ENCODE data around the gene NIM1K. TPM values are rescaled to one million over a fixed set of nuclear protein-coding genes. Genes with fewer than 3 reads are reported as not detected.
"Not testable (repeated sequence)": the region's sequence is repeated elsewhere in the genome, so short reads cannot be mapped to it uniquely, and the experiment has no call there.

NIM1K gene
- polyA plus RNA-seq, 2 donors: 0.12 to 0.21 TPM

GRCh38 chr5:43197535-43197934 is 5.5 kb downstream of the NIM1K start:
- Histone ChIP-seq H3K27ac (ENCODE audit: low read depth in 2 of 2, low read length in 1 of 2) (no peak overlapping the region), H3K27me3 (ENCODE audit: control insufficient read depth in 1 of 2, insufficient read depth in 2 of 2, low read length in 2 of 2) (no peaks in the 10 kb centered on the region), H3K9me3 (ENCODE audit: control insufficient read depth in 2 of 2, insufficient read depth in 1 of 2, low read depth in 1 of 2, low read length in 1 of 2) (no peaks in the 10 kb centered on the region), H3K4me3 (ENCODE audit: low read depth in 1 of 2, low read length in 2 of 2) (no peak overlapping the region), H3K4me1 (ENCODE audit: control insufficient read depth in 2 of 2, insufficient read depth in 2 of 2, low read length in 1 of 2) (peaks cover 1 to 4% of the 10 kb centered on the region in 2 donors), H3K36me3 (ENCODE audit: control insufficient read depth in 2 of 2, insufficient read depth in 2 of 2, low read length in 1 of 2) (no peaks in the 10 kb centered on the region)
- WGBS, 2 donors: 58 to 61% methylated on average over 3 of the region's 3 CpGs

GRCh38 chr5:43201442-43201841 is 9.4 kb downstream of the NIM1K start:
- H3K36me3 ChIP-seq (ENCODE audit: control insufficient read depth in 2 of 2, insufficient read depth in 2 of 2, low read length in 1 of 2): not testable (repeated sequence)
- WGBS, 2 donors: 77 to 88% methylated on average over 5 of the region's 5 CpGs

GRCh38 chr5:43202380-43202779 is 10.4 kb downstream of the NIM1K start:
- Histone ChIP-seq H3K4me1 (ENCODE audit: control insufficient read depth in 2 of 2, insufficient read depth in 2 of 2, low read length in 1 of 2) (no peaks in the 10 kb centered on the region), H3K9me3 (ENCODE audit: control insufficient read depth in 2 of 2, insufficient read depth in 1 of 2, low read depth in 1 of 2, low read length in 1 of 2) (no peaks in the 10 kb centered on the region), H3K27ac (ENCODE audit: low read depth in 2 of 2, low read length in 1 of 2) (no peak overlapping the region), H3K27me3 (ENCODE audit: control insufficient read depth in 1 of 2, insufficient read depth in 2 of 2, low read length in 2 of 2) (peaks cover 0 to 3% of the 10 kb centered on the region in 2 donors), H3K36me3 (ENCODE audit: control insufficient read depth in 2 of 2, insufficient read depth in 2 of 2, low read length in 1 of 2) (no peaks in the 10 kb centered on the region), H3K4me3 (ENCODE audit: low read depth in 1 of 2, low read length in 2 of 2) (no peak overlapping the region)
- WGBS, 2 donors: 75 to 77% methylated on average over 5 of the region's 5 CpGs

More at GRCh38 chr5:43201442-43201841, 9.4 kb downstream of the NIM1K start:
- H3K27ac ChIP-seq (ENCODE audit: low read depth in 2 of 2, low read length in 1 of 2); H3K9me3 ChIP-seq (ENCODE audit: control insufficient read depth in 2 of 2, insufficient read depth in 1 of 2, low read depth in 1 of 2, low read length in 1 of 2); H3K27me3 ChIP-seq (ENCODE audit: control insufficient read depth in 1 of 2, insufficient read depth in 2 of 2, low read length in 2 of 2); H3K4me1 ChIP-seq (ENCODE audit: control insufficient read depth in 2 of 2, insufficient read depth in 2 of 2, low read length in 1 of 2); H3K4me3 ChIP-seq (ENCODE audit: low read depth in 1 of 2, low read length in 2 of 2): not testable (repeated sequence)

- H3K9me3 ChIP-seq (ENCODE audit: control insufficient read depth in 2 of 2, insufficient read depth in 1 of 2, low read depth in 1 of 2, low read length in 1 of 2): no peaks in the 10 kb centered on the region
- H3K36me3 ChIP-seq (ENCODE audit: control insufficient read depth in 2 of 2, insufficient read depth in 2 of 2, low read length in 1 of 2): no peaks in the 10 kb centered on the region
- no peak overlapping the region for H3K4me3 ChIP-seq (ENCODE audit: low read depth in 1 of 2, low read length in 2 of 2)
- H3K4me1 ChIP-seq (ENCODE audit: control insufficient read depth in 2 of 2, insufficient read depth in 2 of 2, low read length in 1 of 2): no peaks in the 10 kb centered on the region
- WGBS, 2 donors: 46 to 71% methylated on average over 5 of the region's 5 CpGs
- H3K27me3 ChIP-seq (ENCODE audit: control insufficient read depth in 1 of 2, insufficient read depth in 2 of 2, low read length in 2 of 2): peaks cover 0 to 3% of the 10 kb centered on the region in 2 donors
- H3K27ac ChIP-seq (ENCODE audit: low read depth in 2 of 2, low read length in 1 of 2): no peak overlapping the region
These were observed 11.3 kb downstream of the NIM1K start for GRCh38 chr5:43203373-43203772.

- Histone ChIP-seq H3K9me3 (ENCODE audit: control insufficient read depth in 2 of 2, insufficient read depth in 1 of 2, low read depth in 1 of 2, low read length in 1 of 2) (no peaks in the 10 kb centered on the region), H3K27me3 (ENCODE audit: control insufficient read depth in 1 of 2, insufficient read depth in 2 of 2, low read length in 2 of 2) (peaks cover 0 to 3% of the 10 kb centered on the region in 2 donors), H3K27ac (ENCODE audit: low read depth in 2 of 2, low read length in 1 of 2) (no peak overlapping the region), H3K4me1 (ENCODE audit: control insufficient read depth in 2 of 2, insufficient read depth in 2 of 2, low read length in 1 of 2) (no peaks in the 10 kb centered on the region), H3K36me3 (ENCODE audit: control insufficient read depth in 2 of 2, insufficient read depth in 2 of 2, low read length in 1 of 2) (no peaks in the 10 kb centered on the region), H3K4me3 (ENCODE audit: low read depth in 1 of 2, low read length in 2 of 2) (no peak overlapping the region)
- 82 to 90% methylated on average over 2 of the region's 2 CpGs for WGBS, 2 donors
These were observed 12.9 kb downstream of the NIM1K start for GRCh38 chr5:43204958-43205357.

- H3K36me3 ChIP-seq (ENCODE audit: control insufficient read depth in 2 of 2, insufficient read depth in 2 of 2, low read length in 1 of 2): no peaks in the 10 kb centered on the region
- H3K4me3 ChIP-seq (ENCODE audit: low read depth in 1 of 2, low read length in 2 of 2): no peak overlapping the region
- H3K27me3 ChIP-seq (ENCODE audit: control insufficient read depth in 1 of 2, insufficient read depth in 2 of 2, low read length in 2 of 2): peaks cover 0 to 3% of the 10 kb centered on the region in 2 donors
- 82 to 83% methylated on average over 4 of the region's 4 CpGs for WGBS, 2 donors
- H3K4me1 ChIP-seq (ENCODE audit: control insufficient read depth in 2 of 2, insufficient read depth in 2 of 2, low read length in 1 of 2): no peaks in the 10 kb centered on the region
- no peak overlapping the region for H3K27ac ChIP-seq (ENCODE audit: low read depth in 2 of 2, low read length in 1 of 2)
- no peaks in the 10 kb centered on the region for H3K9me3 ChIP-seq (ENCODE audit: control insufficient read depth in 2 of 2, insufficient read depth in 1 of 2, low read depth in 1 of 2, low read length in 1 of 2)
These were observed 15.6 kb downstream of the NIM1K start for GRCh38 chr5:43207601-43208000.

- 4 to 7% methylated on average over 1 of the region's 1 CpG for WGBS, 2 donors
These were observed 16.6 kb downstream of the NIM1K start for GRCh38 chr5:43208658-43209057.

GRCh38 chr5:43209060-43209459 is 17.0 kb downstream of the NIM1K start:
- Histone ChIP-seq H3K27me3 (ENCODE audit: control insufficient read depth in 1 of 2, insufficient read depth in 2 of 2, low read length in 2 of 2) (no peaks in the 10 kb centered on the region), H3K36me3 (ENCODE audit: control insufficient read depth in 2 of 2, insufficient read depth in 2 of 2, low read length in 1 of 2) (no peaks in the 10 kb centered on the region), H3K9me3 (ENCODE audit: control insufficient read depth in 2 of 2, insufficient read depth in 1 of 2, low read depth in 1 of 2, low read length in 1 of 2) (no peaks in the 10 kb centered on the region), H3K27ac (ENCODE audit: low read depth in 2 of 2, low read length in 1 of 2) (no peak overlapping the region), H3K4me3 (ENCODE audit: low read depth in 1 of 2, low read length in 2 of 2) (no peak overlapping the region), H3K4me1 (ENCODE audit: control insufficient read depth in 2 of 2, insufficient read depth in 2 of 2, low read length in 1 of 2) (no peaks in the 10 kb centered on the region)
- WGBS, 2 donors: 52 to 65% methylated on average over 4 of the region's 4 CpGs

More at GRCh38 chr5:43208658-43209057, 16.6 kb downstream of the NIM1K start:
- no peaks in the 10 kb centered on the region for H3K27me3 ChIP-seq (ENCODE audit: control insufficient read depth in 1 of 2, insufficient read depth in 2 of 2, low read length in 2 of 2)
- H3K4me3 ChIP-seq (ENCODE audit: low read depth in 1 of 2, low read length in 2 of 2): no peak overlapping the region
- no peaks in the 10 kb centered on the region for H3K4me1 ChIP-seq (ENCODE audit: control insufficient read depth in 2 of 2, insufficient read depth in 2 of 2, low read length in 1 of 2)
- no peaks in the 10 kb centered on the region for H3K36me3 ChIP-seq (ENCODE audit: control insufficient read depth in 2 of 2, insufficient read depth in 2 of 2, low read length in 1 of 2)
- H3K27ac ChIP-seq (ENCODE audit: low read depth in 2 of 2, low read length in 1 of 2): no peak overlapping the region
- no peaks in the 10 kb centered on the region for H3K9me3 ChIP-seq (ENCODE audit: control insufficient read depth in 2 of 2, insufficient read depth in 1 of 2, low read depth in 1 of 2, low read length in 1 of 2)

GRCh38 chr5:43209833-43210232 is 17.8 kb downstream of the NIM1K start:
- H3K36me3 ChIP-seq (ENCODE audit: control insufficient read depth in 2 of 2, insufficient read depth in 2 of 2, low read length in 1 of 2): no peaks in the 10 kb centered on the region
- no peaks in the 10 kb centered on the region for H3K9me3 ChIP-seq (ENCODE audit: control insufficient read depth in 2 of 2, insufficient read depth in 1 of 2, low read depth in 1 of 2, low read length in 1 of 2)
- H3K4me1 ChIP-seq (ENCODE audit: control insufficient read depth in 2 of 2, insufficient read depth in 2 of 2, low read length in 1 of 2): no peaks in the 10 kb centered on the region
- no peak overlapping the region for H3K27ac ChIP-seq (ENCODE audit: low read depth in 2 of 2, low read length in 1 of 2)
- H3K27me3 ChIP-seq (ENCODE audit: control insufficient read depth in 1 of 2, insufficient read depth in 2 of 2, low read length in 2 of 2): no peaks in the 10 kb centered on the region
- 67 to 72% methylated on average over 5 of the region's 5 CpGs for WGBS, 2 donors
- no peak overlapping the region for H3K4me3 ChIP-seq (ENCODE audit: low read depth in 1 of 2, low read length in 2 of 2)

GRCh38 chr5:43210570-43210969 is 18.5 kb downstream of the NIM1K start:
- H3K36me3 ChIP-seq (ENCODE audit: control insufficient read depth in 2 of 2, insufficient read depth in 2 of 2, low read length in 1 of 2): no peaks in the 10 kb centered on the region
- H3K27me3 ChIP-seq (ENCODE audit: control insufficient read depth in 1 of 2, insufficient read depth in 2 of 2, low read length in 2 of 2): no peaks in the 10 kb centered on the region
- WGBS, 2 donors: 60 to 62% methylated on average over 6 of the region's 6 CpGs
- H3K4me1 ChIP-seq (ENCODE audit: control insufficient read depth in 2 of 2, insufficient read depth in 2 of 2, low read length in 1 of 2): no peaks in the 10 kb centered on the region
- no peak overlapping the region for H3K27ac ChIP-seq (ENCODE audit: low read depth in 2 of 2, low read length in 1 of 2)
- no peak overlapping the region for H3K4me3 ChIP-seq (ENCODE audit: low read depth in 1 of 2, low read length in 2 of 2)
- H3K9me3 ChIP-seq (ENCODE audit: control insufficient read depth in 2 of 2, insufficient read depth in 1 of 2, low read depth in 1 of 2, low read length in 1 of 2): no peaks in the 10 kb centered on the region

All from esophagus (tissue), 2 donors.